Activated CD4-positive, alpha-beta memory T cell treated with anti-CD3 and anti-CD28 coated beads, Interleukin-2, amount 10 ng/mL, durations not matched to agents 7 days and 5 days (primary cell): ENCODE data around the gene XAGE1B. TPM values are rescaled to one million over a fixed set of nuclear protein-coding genes. Genes with fewer than 3 reads are reported as not detected.
"Not testable (repeated sequence)": the region's sequence is repeated elsewhere in the genome, so short reads cannot be mapped to it uniquely, and the experiment has no call there.

ENCODE experiments used
- CTCF ChIA-PET: fragments of 350-600 bp; sonication (Branson Sonifier 250); formaldehyde crosslinking; loops from one replicate; lab custom pipeline; 2021; ENCODE audit warnings: antibody characterized with exemption, inconsistent platforms; lab: Charles Lee
- POLR2A ChIA-PET: fragments of 350-600 bp; sonication (Branson Sonifier 250); formaldehyde crosslinking; loops from one replicate; lab custom pipeline; 2021; ENCODE audit warnings: antibody characterized with exemption; lab: Charles Lee
- DNase-seq: peaks from one replicate; pipeline ENCODE4 v3.0.0-alpha.2; 2020
- H3K27ac Mint-ChIP-seq: one replicate; pipeline ENCODE4 v1.8.0; 2021; ENCODE audit warnings: mild to moderate bottlenecking, mixed read lengths
- H3K27me3 Mint-ChIP-seq: one replicate; pipeline ENCODE4 v1.8.0; 2021; ENCODE audit warnings: mixed read lengths
- H3K36me3 Mint-ChIP-seq: one replicate; pipeline ENCODE4 v1.8.0; 2021; ENCODE audit warnings: low read depth, mixed read lengths
- H3K4me1 Mint-ChIP-seq: one replicate; pipeline ENCODE4 v1.8.0; 2021; ENCODE audit warnings: mixed read lengths
- H3K4me3 Mint-ChIP-seq: one replicate; pipeline ENCODE4 v1.8.0; 2021; ENCODE audit warnings: mild to moderate bottlenecking, mixed read lengths
- H3K9me3 Mint-ChIP-seq: one replicate; pipeline ENCODE4 v1.8.0; 2021; ENCODE audit warnings: mixed read lengths
- total RNA-seq, 2 experiments: library from RNA; stranded (reverse); gene quantifications; one replicate each; pipeline ENCODE4 v1.2.3, GENCODE V29; 2021

The XAGE1B gene
- total RNA-seq, 2 experiments from 2014 or later = not detected

DNA sequence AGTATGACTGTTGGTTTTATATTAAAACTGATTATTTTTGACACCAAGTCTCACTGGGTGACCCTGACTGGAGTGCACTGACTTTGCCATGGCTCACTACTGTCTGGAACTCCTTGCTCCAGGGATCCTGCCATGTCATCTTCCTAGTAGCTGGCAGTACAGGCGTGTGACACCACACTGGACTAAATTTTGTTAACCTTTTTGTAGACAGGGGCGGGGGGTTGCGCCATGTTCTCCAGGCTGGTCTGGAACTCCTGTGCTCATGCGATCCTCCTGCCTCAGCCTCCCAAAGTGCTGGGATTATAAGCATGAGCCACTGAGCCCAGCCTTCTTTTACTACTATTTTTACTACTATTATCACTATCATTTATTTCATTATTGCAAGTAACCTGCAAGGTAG, 12.3 kb downstream of the XAGE1B start:
- no peak for DNase-seq
- ChIA-PET CTCF (no interaction called here), POLR2A (no interaction called here)
- peaks cover 2% of the 10 kb centered on the region for H3K27me3 Mint-ChIP-seq
- no peak overlapping the region for H3K27ac Mint-ChIP-seq
- no peaks in the 10 kb centered on the region for H3K9me3 Mint-ChIP-seq
- no peaks in the 10 kb centered on the region for H3K4me1 Mint-ChIP-seq
- no peaks in the 10 kb centered on the region for H3K36me3 Mint-ChIP-seq
- H3K4me3 Mint-ChIP-seq = no peak overlapping the region

DNA sequence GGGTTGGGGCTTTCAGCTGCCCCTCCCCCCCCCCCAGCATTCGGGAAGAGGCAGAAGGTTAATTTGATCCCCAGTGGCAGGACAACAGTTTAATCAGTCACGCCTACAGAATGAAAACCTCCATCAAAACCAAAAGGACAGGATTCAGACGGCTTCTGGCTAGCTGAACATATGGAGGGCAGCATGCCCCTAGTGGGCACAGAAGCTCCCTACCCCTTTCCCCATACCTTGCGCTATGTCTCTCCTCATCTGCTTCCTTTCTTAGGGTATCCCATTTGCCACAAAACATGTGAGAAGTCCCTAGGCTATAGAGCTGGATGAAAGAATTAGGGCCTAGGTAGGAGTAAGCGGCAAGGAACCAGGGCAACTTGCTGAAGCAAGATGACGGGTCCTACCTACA, 15.5 kb downstream of the XAGE1B start:
- H3K36me3 Mint-ChIP-seq, H3K4me3 Mint-ChIP-seq, H3K27ac Mint-ChIP-seq, POLR2A ChIA-PET, H3K4me1 Mint-ChIP-seq, DNase-seq, H3K9me3 Mint-ChIP-seq, CTCF ChIA-PET, H3K27me3 Mint-ChIP-seq: not testable (repeated sequence)

DNA sequence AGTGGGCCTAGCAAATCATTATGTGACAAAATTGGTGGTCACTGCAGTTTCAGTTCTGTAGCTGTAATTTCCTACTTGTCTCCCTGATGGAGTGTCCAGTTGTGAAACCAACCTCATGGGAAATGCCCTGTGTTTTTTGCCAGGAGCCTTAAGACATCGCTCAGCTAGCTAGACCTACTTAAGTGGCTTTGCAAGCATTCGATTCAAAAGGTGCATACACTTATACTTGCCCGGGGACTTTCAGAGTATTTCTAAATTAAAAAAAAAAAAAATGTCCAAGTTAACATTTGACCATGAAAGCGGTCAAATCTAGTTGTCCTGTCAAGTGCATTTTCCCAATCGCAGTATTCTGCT, 20.5 kb downstream of the XAGE1B start:
- not testable (repeated sequence) for H3K4me1 Mint-ChIP-seq, DNase-seq, H3K4me3 Mint-ChIP-seq

DNA sequence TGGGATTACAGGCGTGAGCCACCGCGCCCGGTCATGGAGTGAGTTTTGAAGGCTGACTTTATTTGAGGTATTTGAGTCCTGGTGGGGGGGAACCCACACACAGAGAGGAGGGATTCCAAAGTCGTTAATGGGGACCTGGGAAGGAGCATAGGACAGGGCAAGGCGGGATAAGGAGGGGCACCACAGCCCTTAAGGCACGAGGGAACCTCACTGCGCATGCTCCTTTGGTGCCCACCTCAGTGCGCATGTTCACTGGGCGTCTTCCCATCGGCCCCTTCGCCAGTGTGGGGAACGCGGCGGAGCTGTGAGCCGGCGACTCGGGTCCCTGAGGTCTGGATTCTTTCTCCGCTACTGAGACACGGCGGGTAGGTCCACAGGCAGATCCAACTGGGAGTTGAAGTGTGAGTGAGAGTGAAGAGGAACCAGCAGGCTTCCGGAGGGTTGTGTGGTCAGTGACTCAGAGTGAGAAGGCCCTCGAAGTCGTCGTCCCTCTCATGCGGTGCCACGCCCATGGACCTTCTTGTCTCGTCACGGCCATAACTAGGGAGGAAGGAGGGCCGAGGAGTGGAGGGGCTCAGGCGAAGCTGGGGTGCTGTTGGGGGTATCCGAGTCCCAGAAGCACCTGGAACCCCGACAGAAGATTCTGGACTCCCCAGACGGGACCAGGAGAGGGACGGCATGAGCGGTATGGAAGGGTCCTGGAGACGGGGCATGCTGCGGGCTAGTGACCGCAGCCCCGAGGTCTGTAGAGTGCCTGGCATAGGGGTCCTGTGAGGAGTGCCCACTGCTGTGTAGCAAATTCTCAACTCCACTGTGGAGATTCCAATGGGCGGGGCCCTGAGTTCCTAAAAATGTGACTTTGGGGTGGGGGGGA, 21.1 kb downstream of the XAGE1B start, which contains the start of gene XAGE1A:
Gene XAGE1A (plus strand): TSS at position 264 of the 874 bp plus-strand sequence. CDS start 1,554 bp downstream, outside the sequence.
- DNase-seq, CTCF ChIA-PET, H3K27ac Mint-ChIP-seq, H3K27me3 Mint-ChIP-seq, H3K36me3 Mint-ChIP-seq, H3K4me1 Mint-ChIP-seq, H3K4me3 Mint-ChIP-seq, POLR2A ChIA-PET, H3K9me3 Mint-ChIP-seq: not testable (repeated sequence)

More for the DNA sequence above, 20.5 kb downstream of the XAGE1B start:
- POLR2A ChIA-PET, H3K27ac Mint-ChIP-seq, H3K36me3 Mint-ChIP-seq, CTCF ChIA-PET, H3K9me3 Mint-ChIP-seq, H3K27me3 Mint-ChIP-seq: not testable (repeated sequence)

DNA sequence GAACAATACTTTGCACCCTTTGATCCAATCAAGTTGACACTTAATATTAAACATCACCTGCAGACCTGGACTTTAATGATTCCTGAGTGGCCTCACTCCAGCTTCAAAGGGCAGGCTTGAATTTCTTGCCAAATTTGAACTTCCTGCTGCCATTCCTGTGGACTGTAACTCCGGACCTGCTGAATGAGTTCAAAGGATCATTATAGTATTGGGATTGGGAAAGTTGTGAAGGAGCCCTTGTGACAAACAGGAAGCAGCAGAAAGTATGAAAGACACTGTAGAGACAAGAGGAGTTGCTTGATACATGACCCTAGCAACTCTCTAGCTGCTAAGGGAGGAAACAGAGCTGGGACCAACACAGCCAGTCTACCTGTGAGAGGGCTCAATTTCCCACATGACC, 45.6 kb downstream of the XAGE1B start:
- H3K4me1 Mint-ChIP-seq, H3K27ac Mint-ChIP-seq, H3K4me3 Mint-ChIP-seq, H3K27me3 Mint-ChIP-seq, POLR2A ChIA-PET, H3K9me3 Mint-ChIP-seq, H3K36me3 Mint-ChIP-seq, CTCF ChIA-PET, DNase-seq: not testable (repeated sequence)

Other genes starting within 250 kb of the XAGE1B start
- not detected for gene XAGE2, start 148.0 kb downstream of the XAGE1B start, total RNA-seq
- not detected for gene XAGE1A, start 21.3 kb downstream of the XAGE1B start, total RNA-seq
- not detected for gene SSX7, start 137.8 kb upstream of the XAGE1B start, total RNA-seq
- gene SSX2, start 190.1 kb upstream of the XAGE1B start, total RNA-seq = not detected
- not detected for gene SSX2B, start 234.2 kb upstream of the XAGE1B start, total RNA-seq